Activated B cell treated with CpG ODN at 0.5 μM for 24 hours (primary cell): ENCODE measurements around the gene NRARP. TPM values are rescaled to one million over a fixed set of nuclear protein-coding genes. Genes with fewer than 3 reads are reported as not detected.
A peak's percentile ranks its signal among the peaks of the same experiment; 100 is the strongest.

Source experiments
- ATAC-seq: fragments of 200-7000 bp; cut with Tn5 transposase; one replicate; pipeline ENCODE4 v1.10.0; 2021; ENCODE audit warnings: low read depth, mild to moderate bottlenecking, moderate library complexity
- CTCF ChIA-PET: fragments of 350-600 bp; sonication (Branson Sonifier 250); formaldehyde crosslinking; loops from one replicate; lab custom pipeline; 2021; ENCODE audit warnings: antibody characterized with exemption; lab: Charles Lee
- POLR2A ChIA-PET: fragments of 350-600 bp; sonication (Branson Sonifier 250); formaldehyde crosslinking; loops from one replicate; lab custom pipeline; 2021; ENCODE audit warnings: antibody characterized with exemption; lab: Charles Lee
- DNase-seq: peaks from one replicate; pipeline ENCODE4 v3.0.0; 2022
- H3K27ac Mint-ChIP-seq: one replicate; pipeline ENCODE4 v1.8.0; 2020; ENCODE audit warnings: mixed read lengths
- H3K27me3 Mint-ChIP-seq: one replicate; pipeline ENCODE4 v1.8.0; 2021; ENCODE audit warnings: mixed read lengths
- H3K36me3 Mint-ChIP-seq: one replicate; pipeline ENCODE4 v1.8.0; 2021; ENCODE audit warnings: low read depth, mixed read lengths
- H3K4me1 Mint-ChIP-seq: one replicate; pipeline ENCODE4 v1.8.0; 2021; ENCODE audit warnings: mixed read lengths
- H3K4me3 Mint-ChIP-seq: one replicate; pipeline ENCODE4 v1.8.0; 2020; ENCODE audit warnings: mild to moderate bottlenecking, mixed read lengths
- H3K9me3 Mint-ChIP-seq: one replicate; pipeline ENCODE4 v1.8.0; 2020; ENCODE audit warnings: mixed read lengths
- intact Hi-C: fragments of 100-400 bp; cut with micrococcal nuclease; formaldehyde crosslinking; loops from one replicate; pipeline ENCODE4 v1.15.1; 2024
- total RNA-seq: library from RNA; stranded (reverse); gene quantifications from 2 replicates; pipeline ENCODE4 v1.2.3, GENCODE V29; 2022
- TF ChIP-seq, protein P1 (sequence below): fragments of 200-600 bp; IDR thresholded peaks from one replicate; pipeline ENCODE4 v1.8.0; 2022; ENCODE audit warnings: antibody characterized with exemption, mild to moderate bottlenecking

The NRARP gene
- total RNA-seq, 1 donor from 2014 or later, result 3.0 TPM

DNA sequence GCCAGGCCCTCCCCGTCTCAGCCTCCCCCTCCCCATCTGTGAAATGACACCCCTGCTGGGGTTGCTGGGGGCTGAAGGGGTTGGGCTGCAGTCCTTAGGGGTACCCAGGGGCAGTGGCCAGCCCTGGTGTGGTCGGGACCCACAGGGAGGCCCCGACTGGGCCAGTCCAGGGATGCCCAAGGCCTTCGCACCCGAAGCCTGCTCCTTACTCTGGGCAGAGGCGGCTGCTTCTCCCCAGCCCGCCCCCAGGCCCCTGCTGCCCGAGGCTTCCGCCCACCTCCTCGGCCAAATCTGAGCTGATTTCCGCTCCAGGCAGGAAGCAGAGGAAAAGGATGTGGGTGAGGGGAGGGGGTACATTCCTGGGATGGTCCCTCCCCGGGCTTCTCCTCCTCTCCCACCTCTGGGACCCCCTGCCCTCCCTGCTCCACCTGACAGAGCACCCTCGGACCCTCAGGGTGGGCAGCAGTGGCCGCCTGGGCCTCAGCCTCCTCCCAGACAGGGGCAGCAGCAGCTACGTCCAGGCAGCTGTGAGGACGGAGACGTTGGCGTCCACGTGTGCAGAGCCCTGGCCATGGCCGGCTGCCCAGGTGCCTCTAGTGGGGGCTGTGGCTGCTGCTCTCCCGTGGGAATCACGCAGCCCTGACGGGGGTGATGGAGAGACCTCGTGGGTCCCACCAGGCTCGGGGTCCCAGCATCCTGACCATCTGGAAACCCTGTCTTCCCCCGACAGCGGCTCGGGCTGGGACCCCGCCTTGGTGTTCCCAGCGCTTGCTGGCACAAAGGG is 4.2 kb upstream of the NRARP start:
- TF ChIP-seq, protein P1, sequence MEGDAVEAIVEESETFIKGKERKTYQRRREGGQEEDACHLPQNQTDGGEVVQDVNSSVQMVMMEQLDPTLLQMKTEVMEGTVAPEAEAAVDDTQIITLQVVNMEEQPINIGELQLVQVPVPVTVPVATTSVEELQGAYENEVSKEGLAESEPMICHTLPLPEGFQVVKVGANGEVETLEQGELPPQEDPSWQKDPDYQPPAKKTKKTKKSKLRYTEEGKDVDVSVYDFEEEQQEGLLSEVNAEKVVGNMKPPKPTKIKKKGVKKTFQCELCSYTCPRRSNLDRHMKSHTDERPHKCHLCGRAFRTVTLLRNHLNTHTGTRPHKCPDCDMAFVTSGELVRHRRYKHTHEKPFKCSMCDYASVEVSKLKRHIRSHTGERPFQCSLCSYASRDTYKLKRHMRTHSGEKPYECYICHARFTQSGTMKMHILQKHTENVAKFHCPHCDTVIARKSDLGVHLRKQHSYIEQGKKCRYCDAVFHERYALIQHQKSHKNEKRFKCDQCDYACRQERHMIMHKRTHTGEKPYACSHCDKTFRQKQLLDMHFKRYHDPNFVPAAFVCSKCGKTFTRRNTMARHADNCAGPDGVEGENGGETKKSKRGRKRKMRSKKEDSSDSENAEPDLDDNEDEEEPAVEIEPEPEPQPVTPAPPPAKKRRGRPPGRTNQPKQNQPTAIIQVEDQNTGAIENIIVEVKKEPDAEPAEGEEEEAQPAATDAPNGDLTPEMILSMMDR, result no peak
- intact Hi-C loops, result no loop called here
- H3K27ac Mint-ChIP-seq, result no peak overlapping the region
- H3K9me3 Mint-ChIP-seq, result no peaks in the 10 kb centered on the region
- H3K27me3 Mint-ChIP-seq, result no peaks in the 10 kb centered on the region
- H3K4me1 Mint-ChIP-seq, result peaks cover 10% of the 10 kb centered on the region
- no peak for ATAC-seq
- H3K36me3 Mint-ChIP-seq, result no peaks in the 10 kb centered on the region
- DNase-seq, result no peak
- no peak overlapping the region for H3K4me3 Mint-ChIP-seq
- ChIA-PET POLR2A (interaction anchor here (0.6 to 1.2 kb wide), 3 partner anchors 15 to 66 kb away, joined by 3 to 6 read pairs (median 3); partner anchors contain the start of gene TUBB4B), CTCF (no interaction called here)

DNA sequence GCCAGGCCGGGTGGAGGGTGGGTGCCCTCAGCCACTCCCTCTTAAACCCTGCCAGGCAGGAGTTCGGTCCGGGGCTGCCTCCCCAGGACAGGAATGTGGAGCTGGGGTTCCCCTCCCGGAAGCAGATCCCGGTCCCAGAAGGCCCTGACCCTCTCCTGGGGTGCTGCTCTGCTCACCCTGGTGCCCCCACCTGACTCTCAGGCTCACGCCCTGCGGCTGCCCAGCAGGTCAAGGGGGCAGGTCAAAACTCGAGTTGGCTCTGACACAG is 3.7 kb upstream of the NRARP start:
- peaks cover 11% of the 10 kb centered on the region for H3K4me1 Mint-ChIP-seq
- intact Hi-C loops, result no loop called here
- TF ChIP-seq, protein P1, result no peak
- DNase-seq (no peak), ATAC-seq (no peak)
- H3K9me3 Mint-ChIP-seq, result no peaks in the 10 kb centered on the region
- no peaks in the 10 kb centered on the region for H3K36me3 Mint-ChIP-seq
- no peak overlapping the region for H3K4me3 Mint-ChIP-seq
- no peak overlapping the region for H3K27ac Mint-ChIP-seq
- ChIA-PET POLR2A (no interaction called here), CTCF (no interaction called here)
- H3K27me3 Mint-ChIP-seq, result peaks cover 1% of the 10 kb centered on the region

DNA sequence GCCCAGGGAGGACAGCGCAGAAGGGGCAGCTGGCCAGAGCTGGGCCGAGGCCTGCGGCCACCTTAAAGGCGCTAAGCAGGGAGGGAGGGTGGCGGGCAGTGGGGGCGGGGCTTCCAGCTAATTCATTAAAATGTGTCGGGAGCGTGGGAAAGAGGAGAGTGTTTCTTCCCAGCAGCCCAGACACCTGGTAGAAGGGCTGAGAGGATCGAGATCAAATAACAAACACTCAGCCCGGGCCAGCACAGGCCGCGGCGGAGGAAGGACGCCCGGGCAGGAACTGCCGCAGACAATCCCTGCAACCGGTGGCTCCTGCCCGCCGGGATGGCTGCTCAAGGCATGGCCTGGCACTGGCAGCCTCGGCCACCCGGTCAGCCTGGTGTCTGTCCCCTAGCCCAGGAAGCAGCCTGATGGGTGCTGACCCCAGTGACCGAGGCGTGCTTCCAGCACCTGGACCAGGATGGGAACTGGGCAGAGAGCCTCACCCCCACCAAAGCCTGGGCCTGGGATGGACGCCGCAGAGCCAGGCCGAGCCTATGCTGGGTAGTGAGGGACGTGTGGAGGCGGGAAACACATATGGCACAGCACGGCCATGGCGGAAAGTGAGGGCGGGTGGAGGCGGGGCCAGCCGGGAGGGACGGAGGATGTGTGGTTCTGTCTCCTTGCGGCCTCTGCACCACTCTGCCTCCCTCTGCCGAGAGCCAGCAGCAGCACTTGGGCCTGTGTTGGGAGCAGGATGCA is 3.2 kb upstream of the NRARP start:
- POLR2A ChIA-PET, result interaction anchor here (2.1 kb wide), 1 partner anchor 12 kb away, joined by 4 read pairs; no protein-coding TSS in a partner anchor
- intact Hi-C loops, result no loop called here
- H3K4me3 Mint-ChIP-seq, result peak overlapping the region; percentile 19
- no peaks in the 10 kb centered on the region for H3K36me3 Mint-ChIP-seq
- CTCF ChIA-PET, result no interaction called here
- ATAC-seq (peak; percentile 20), DNase-seq (no peak)
- no peaks in the 10 kb centered on the region for H3K9me3 Mint-ChIP-seq
- TF ChIP-seq, protein P1, result no peak
- peaks cover 3% of the 10 kb centered on the region for H3K27me3 Mint-ChIP-seq
- no peak overlapping the region for H3K27ac Mint-ChIP-seq
- peaks cover 13% of the 10 kb centered on the region for H3K4me1 Mint-ChIP-seq

DNA sequence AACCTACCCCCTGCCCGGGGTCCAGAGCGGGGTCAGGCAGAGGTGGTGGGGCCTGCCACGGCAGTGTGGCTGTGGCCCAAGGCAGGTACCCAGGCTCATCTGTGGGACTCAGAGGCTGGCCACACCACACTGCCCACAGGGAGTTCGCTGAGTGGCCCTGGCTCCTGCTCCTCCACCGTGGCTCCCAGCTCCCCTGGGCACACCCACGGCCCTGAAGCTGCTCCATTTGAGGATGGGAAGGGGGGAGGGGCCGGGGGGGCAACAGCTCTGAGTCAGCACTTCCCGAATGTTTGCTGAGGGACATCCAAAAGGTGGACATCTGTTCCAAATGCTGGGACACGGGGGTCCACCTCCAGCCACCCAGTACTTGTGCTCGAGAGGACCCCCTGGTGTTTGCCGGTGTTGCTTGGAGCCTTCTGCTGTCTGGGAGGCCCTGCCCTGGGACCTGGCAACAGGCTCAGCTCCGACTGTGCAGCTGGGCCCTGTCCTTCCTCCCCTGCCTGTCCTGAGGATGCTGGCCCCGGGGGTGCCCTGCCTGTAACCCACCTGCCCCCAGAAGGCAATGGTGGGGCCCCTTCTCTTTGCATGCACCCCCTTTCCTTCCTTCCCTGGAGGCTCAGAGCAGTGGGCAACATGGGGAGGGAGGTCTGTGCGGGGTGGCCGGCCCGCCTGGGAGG is 2.5 kb upstream of the NRARP start:
- intact Hi-C loops, result no loop called here
- Mint-ChIP-seq H3K27me3 (peaks cover 7% of the 10 kb centered on the region), H3K27ac (no peak overlapping the region), H3K9me3 (no peaks in the 10 kb centered on the region), H3K4me1 (peaks cover 16% of the 10 kb centered on the region), H3K36me3 (no peaks in the 10 kb centered on the region), H3K4me3 (no peak overlapping the region)
- DNase-seq, result no peak
- no peak for ATAC-seq
- TF ChIP-seq, protein P1, result no peak
- CTCF ChIA-PET, result no interaction called here
- POLR2A ChIA-PET, result interaction anchor here (2.1 kb wide), 1 partner anchor 13 kb away, joined by 4 read pairs; no protein-coding TSS in a partner anchor
